GM18951 (cell line): ENCODE results near the gene SMPD3.

Source experiments
- POLR2A ChIP-seq: IDR thresholded peaks from 4 replicates; pipeline ENCODE4 v1.6.1; 2011; ENCODE audit warnings: mild to moderate bottlenecking; ENCODE audit not compliant: insufficient read length, insufficient read depth; ENCODE audit errors: extremely low read depth
- in situ Hi-C: fragments of 300-500 bp; cut with MboI; formaldehyde crosslinking; loops from one replicate; pipeline ENCODE4 v1.12.0; 2022; ENCODE audit warnings: low sequenced_read_pairs, mixed read lengths, inconsistent platforms; ENCODE audit not compliant: unreplicated experiment

SMPD3 gene

DNA sequence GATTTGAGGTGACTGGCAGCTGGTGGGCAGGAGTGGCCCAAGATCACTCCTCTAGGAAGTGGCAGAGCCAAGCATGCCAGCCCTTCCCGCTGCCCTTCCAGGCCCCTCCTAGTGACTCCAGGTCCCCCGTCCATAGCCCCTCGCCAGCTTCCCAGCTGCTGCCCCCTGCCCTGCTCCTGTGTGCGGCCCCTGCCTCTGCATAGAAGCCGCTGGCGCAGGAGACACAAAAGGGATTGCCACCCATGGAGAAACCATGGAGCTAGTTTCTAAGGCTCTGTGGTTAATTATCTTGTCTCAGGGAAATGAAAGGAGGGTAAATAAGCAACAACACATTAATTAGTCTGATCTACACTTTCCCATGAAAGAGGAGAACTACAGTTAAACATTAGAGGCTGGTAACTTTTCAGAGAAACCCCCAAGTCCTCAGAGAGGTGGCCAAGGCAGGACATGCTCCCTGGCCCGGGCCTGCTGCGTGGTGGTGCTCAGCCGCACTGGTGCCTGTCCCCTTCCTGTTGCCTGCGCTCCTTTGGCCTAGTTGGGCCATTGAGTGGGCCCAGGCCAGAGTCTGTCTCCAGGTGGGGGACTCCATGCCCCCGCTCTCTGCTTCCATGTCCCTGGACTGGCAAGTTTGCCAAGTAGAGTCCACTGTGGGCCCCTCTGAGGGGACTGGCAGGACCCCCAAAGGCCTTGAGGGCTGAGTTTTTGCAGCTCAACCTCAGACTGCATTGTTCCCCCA, 72.3 kb downstream of the SMPD3 start:
- TF ChIP-seq POLR2A, result no peak
- in situ Hi-C loops, result no loop called here

DNA sequence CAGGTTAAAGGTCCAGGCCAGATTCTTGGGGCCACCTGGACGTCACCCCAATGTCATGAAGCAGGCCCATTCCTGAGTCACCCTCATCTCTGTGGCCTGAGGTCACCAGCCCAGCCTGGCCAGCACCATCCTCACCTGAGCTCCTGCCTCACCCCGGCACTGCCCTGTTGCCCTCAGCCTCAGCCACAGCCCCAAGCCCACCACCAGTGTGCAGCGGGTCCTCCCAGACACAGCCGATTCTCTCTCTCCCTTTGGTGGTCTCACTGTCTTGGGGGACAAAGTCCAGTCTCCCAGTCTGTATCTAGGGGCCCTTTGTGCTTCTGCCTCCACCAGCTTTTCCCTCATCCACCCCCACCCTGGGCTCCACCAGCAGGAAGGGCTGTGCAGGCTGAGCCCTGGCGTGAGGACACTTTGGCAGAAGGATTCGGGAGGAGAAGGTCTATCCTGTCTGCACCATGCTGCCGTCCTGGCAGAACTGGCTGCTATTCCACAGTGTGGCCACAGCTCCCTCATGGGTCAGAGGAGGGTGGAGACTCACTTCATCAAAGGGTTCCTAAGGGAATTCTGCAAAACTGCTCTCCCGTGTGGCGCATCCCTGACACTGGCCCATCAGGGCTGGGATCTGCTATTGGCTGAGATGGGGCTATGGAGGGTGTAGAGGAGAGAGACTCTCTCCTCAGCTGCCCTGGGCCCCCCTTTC, 73.2 kb downstream of the SMPD3 start:
- in situ Hi-C loops, result no loop called here
- TF ChIP-seq POLR2A, result no peak

DNA sequence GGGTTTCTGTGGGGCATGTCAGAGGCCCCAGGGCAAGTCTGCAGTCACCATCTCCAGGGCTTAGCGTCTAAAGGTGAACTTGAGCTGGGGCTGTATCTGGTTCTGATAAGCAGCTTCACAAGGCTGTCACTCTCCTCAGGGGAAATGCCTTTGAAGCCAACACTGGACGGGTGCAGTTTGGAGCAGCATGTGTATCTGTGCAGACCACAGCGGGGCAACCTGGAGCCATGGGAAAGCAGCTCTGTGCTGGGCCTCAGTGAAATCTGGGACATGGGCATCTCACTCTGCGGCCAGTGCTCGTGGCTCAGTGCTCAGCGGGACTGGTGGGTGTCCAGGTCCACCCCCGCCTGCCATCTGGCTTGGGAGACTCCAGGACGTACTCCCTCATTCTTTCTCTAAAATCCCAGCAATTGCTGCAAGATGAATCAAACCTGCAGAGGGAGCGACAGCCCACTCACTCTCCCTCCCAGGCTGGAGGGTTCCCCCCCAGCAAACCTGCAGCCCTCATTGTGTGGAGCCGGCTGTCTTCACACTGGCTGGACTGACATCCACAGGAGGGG, 74.0 kb downstream of the SMPD3 start:
- TF ChIP-seq POLR2A, result no peak
- in situ Hi-C loops, result no loop called here

DNA sequence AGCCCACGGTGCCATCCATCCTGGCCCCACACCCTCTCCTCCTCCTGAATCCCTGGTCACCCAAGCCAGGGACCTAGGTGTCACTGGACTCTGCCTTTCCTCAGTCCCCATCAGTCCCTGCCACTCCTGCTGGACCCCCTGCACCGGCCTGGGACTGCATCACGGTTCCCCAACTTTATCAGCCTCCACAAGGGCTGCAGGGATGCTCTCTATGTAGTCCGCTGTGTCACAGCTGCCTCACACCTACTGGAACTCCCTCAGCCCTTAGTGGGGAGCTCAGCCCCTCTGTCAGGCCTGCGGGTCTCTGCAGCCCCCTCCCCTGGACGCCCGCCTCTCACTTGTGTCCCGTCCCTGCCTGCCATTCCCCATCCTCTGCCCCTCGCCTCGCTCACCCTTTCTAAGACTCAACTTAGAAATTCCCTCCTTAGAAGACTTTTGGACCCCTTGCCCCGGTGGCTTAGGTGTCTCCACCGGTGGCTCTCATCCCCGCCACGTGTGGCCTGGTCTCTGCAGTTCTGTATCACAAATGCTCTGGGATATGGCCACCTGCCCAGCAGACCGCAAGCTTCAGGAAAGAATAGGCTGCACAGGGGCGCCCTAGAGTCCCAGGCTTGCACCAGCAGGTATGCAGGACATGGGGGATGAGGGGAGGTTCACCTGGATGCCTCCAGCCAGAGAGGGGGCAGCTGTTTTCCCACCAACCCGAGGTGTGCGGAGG, 74.6 kb downstream of the SMPD3 start:
- no peak for TF ChIP-seq POLR2A
- in situ Hi-C loops, result no loop called here

DNA sequence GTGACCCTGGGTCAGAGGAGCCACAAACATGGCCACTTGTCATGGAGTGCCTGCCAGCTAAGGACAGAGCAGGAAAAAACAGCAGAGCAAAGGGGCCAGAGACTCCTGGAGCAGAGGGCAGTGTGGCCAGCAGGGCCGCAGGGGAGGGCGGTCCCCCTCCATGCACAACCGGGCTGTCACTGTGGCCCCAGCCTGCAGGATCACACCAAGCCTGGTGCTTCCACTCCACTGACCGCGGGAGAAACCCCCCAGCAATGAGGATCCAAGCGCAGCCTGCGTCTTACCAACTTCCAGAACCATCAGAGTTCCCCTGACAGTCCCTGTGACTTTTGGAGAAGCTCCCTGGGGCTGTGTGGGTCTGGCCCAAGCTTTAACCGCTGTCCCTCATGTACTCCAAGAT, 75.5 kb downstream of the SMPD3 start:
- in situ Hi-C loops, result no loop called here
- TF ChIP-seq POLR2A, result no peak

DNA sequence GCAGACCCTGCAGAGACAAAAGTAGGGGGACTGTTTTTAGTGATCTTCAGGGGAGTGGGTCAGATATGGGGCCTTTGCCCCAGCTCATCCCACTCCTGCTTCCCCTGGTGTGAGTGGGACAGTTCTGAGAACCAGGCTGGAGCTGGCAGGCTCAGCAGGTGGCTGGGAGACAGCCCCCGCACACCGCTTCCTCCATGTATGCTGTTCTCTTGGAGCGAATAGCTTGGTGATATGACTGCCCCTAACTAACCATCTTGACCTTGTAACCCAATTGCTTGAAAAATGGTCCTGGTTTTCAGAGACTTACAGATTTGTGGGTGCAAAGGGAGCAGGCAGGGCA, 76.0 kb downstream of the SMPD3 start:
- in situ Hi-C loops, result no loop called here
- no peak for TF ChIP-seq POLR2A

DNA sequence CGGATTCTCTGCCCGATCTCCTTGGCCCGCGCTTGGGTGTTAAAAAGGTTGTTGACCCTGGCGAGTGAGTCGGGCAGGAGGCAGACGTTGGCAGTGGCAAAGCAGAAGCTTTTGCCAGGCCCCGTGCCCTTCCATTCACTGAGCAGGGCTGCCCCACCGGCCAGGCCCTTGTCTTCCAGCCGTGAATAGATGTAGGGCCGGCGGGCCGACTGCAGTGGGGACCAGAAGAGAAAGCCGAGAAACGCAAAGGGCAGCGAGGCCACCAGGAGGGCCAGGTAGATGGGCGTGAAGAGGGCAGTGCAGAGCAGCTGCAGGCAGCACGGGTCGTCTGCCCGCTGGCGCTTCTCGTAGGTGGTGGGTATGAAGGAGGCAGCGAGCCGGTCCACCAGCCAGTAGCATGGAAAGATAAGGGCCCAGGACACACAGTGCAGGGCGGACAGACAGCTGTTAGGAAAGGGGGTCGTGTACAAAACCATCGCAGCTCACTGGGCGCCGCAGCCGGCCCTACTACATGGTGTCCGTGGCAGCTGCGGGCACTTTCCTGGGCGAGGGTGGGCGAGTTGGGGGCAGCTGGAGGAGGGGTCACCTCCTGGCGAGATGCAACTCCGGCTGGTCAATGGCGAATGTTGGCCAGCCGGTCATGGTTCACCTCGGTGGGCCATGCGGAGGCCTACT, 76.5 kb downstream of the SMPD3 start:
- in situ Hi-C loops, result no loop called here
- TF ChIP-seq POLR2A, result no peak

DNA sequence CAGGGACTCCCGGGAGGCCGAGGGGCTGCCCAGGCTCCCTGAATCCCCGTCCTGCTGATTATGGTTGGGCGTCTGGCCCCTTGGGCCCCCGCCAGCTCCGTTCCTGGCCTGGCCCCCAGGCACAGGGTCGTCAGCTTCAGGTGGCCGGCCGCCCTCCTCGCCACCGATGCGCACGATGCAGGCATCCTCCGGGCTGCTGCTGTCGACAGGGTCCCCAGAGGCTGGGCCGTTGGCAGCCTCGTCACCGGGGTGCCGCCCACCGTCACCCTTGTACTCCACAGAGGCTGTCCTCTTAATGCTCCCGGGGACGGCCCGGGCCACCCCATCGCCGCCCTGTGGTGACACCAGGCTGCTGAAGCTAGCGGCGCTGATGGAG, 77.0 kb downstream of the SMPD3 start:
- TF ChIP-seq POLR2A, result no peak

DNA sequence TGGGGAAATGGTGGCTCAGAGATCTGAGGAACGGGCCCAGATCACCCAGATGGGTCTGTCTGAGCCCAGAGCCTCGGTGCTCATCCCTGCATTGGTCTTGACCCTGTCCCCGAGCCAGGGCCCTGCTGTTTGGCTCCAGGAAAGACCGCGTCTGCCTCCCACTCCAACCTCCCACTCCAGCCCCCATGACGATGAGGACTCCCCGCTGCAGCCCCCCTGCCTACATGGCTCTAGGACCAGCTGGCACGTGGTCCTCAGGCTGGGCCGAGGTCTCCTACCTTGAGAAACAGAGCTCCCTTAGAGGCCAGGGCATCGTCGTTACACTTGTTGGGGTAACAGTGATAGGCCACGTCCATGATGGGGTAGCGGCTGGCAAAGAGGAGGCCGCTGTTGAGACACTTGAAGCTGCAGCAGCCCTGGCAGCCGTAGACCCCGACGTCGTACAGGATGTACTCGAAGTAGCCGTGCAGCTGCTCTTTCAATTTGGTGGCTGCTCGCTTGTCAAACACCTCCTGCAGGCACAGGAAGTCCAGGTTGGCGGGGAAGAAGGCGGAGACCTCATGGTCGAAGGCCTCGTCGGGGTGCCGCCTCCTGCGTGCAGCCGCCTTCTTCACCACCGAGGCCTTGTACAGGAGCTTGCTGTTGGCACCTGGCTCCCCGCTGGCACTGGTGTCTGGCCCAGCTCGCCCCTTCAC, 77.6 kb downstream of the SMPD3 start:
- in situ Hi-C loops, result no loop called here
- no peak for TF ChIP-seq POLR2A

More for the DNA sequence above, 77.0 kb downstream of the SMPD3 start:
- in situ Hi-C loops, result no loop called here

DNA sequence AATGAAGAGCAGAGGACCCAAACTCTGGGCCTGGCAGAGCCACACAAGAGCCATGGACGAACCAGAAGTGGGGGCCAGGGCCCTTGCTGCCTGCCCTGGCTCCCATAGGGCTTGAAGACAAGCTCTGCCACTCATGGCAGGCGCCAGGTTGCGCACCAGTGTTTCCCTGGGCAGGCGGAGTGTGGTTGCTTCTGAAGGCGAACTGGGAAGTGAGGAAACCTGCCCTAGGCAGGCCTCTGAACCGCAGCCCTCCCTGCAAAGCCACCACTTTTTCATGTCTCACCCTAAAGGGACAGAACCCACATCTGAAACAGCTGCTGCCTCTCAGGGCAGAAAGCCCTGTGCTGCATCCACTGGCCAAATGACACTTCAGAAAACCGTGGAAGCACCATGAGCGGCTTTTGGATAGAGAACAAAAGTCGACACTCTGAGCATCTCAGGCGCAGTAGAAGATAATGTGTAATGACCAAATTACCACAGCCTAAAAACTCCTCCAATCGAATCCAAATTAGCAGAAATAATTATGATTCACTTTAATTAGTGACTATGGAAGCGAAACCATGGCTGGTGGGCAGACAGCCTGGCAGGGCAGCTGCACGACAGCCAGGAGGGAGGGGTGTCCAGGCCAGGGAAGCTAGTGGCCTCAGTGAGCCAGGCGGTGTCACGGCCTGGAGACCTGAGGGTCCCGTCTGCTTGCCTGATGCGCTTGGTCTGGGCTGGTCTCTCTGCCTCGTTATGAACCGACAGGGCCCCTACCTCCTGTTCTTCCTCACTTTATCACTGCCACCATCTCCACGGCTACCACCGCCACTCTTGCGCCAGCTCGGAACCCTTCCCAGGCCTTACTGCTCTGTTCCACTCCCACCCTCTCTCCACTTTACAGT, 78.4 kb downstream of the SMPD3 start:
- TF ChIP-seq POLR2A, result no peak
- in situ Hi-C loops, result no loop called here

DNA sequence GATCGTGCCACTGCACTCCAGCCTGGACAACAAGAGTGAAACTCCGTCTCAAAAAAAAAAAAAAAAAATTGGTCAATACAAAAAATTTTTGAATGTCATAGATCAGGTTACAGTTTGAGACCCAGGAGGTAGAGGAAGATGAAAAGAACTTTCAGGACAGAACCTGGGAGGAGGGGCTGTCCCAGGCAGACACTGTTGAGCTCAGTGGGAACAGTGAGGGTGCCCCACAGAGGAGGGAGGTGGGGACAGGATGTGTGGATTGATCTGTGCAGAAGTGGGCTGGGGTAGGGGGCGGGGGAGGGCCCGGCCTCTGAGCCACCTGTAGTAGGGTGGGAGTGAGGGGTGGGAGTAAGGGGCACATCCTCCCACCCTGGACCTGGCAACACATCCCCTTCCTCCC, 79.1 kb downstream of the SMPD3 start:
- TF ChIP-seq POLR2A, result no peak
- in situ Hi-C loops, result no loop called here

DNA sequence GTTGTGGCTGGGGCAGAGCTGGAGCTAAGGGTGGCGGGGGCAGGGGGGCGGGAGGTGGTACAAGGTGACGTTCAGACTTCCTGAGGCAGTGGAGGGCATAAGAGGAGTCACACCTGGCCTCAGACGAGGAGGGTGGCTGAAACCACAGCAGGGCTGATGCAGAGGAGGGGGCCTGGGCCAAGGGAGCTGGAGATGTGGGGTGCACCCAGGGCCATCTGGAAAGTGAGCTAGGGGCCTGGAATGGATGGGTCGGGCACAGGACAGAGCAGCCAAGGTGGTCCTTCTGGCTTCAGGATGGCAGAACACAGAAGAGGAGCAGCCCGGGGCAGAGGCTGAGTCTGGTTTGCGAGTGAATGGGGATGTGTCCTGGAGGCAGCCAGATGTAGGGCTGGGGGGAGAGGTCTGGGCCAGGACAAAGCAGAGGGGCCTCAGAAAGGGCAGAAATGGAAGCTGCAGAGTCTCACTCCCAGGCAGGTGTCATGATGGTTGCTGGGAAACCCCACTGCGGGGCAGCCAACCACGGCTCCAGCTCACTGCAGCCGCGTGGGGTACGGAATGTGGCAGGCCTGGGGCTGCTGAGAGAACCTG, 79.9 kb downstream of the SMPD3 start:
- in situ Hi-C loops, result no loop called here
- TF ChIP-seq POLR2A, result no peak

DNA sequence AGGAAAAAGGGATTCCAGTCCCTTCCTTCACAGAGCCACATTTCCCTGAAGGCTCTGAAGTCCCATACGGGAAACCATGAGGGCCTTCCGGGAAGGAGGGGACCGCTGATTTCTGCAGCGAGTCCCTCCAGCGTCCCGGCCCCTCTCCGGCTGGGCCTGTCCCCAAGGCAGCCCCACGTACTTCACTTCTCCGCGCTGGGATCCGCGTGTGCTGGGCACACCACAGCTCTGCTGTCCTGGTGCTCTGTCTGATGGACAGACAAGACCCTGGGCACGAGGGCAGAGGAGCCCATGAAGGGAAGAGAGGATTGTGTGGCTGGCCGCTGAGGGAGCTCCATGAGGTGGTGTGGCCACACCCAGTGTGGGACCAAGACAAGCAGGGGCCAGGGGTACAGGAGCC, 80.4 kb downstream of the SMPD3 start:
- TF ChIP-seq POLR2A, result no peak
- in situ Hi-C loops, result no loop called here
